Measurements from ENCODE around the gene BRINP1. TPM values are rescaled to one million over a fixed set of nuclear protein-coding genes. Genes with fewer than 3 reads are reported as not detected.

The BRINP1 gene
- total RNA-seq, 4 donors from 2014 or later, result not detected

DNA sequence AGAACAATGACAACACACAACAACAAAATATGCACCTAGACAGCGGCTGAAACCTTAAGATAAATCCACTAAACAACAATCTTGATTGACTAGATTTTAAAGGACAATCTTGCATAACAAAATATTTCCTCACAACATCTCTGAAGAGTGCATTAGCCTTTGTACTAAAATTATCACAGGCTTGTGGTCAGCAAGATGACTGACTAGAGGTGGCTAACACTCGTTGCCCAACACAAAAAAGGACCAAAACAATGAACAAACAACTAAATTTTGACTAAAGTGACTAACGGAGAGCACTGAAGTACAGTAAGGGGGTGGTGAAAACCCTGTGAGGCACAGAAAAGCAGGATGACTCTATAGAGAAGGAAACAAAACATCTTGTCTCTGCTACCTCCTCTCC is 183.9 kb downstream of the BRINP1 start:
- TF ChIP-seq EP300 (IDR thresholded peaks at IDR 0.05) (no peak), POLR2A (IDR thresholded peaks at IDR 0.05) (no peak)
- TF ChIP-seq, protein P1, sequence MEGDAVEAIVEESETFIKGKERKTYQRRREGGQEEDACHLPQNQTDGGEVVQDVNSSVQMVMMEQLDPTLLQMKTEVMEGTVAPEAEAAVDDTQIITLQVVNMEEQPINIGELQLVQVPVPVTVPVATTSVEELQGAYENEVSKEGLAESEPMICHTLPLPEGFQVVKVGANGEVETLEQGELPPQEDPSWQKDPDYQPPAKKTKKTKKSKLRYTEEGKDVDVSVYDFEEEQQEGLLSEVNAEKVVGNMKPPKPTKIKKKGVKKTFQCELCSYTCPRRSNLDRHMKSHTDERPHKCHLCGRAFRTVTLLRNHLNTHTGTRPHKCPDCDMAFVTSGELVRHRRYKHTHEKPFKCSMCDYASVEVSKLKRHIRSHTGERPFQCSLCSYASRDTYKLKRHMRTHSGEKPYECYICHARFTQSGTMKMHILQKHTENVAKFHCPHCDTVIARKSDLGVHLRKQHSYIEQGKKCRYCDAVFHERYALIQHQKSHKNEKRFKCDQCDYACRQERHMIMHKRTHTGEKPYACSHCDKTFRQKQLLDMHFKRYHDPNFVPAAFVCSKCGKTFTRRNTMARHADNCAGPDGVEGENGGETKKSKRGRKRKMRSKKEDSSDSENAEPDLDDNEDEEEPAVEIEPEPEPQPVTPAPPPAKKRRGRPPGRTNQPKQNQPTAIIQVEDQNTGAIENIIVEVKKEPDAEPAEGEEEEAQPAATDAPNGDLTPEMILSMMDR (IDR thresholded peaks at IDR 0.05), result no peak
- Histone ChIP-seq H3K36me3 (no peaks in the 10 kb centered on the region), H3K4me3 (no peak overlapping the region), H3K27ac (no peak overlapping the region), H3K27me3 (no peaks in the 10 kb centered on the region), H3K9me3 (peaks cover 0 to 27% (median 0%) of the 10 kb centered on the region in 4 donors), H3K4me1 (no peaks in the 10 kb centered on the region)
- DNase-seq (ENCODE audit: low spot score in 2 of 2), result no peak
- WGBS, 2 donors, result 54 to 57% methylated on average over 3 of the region's 3 CpGs

DNA sequence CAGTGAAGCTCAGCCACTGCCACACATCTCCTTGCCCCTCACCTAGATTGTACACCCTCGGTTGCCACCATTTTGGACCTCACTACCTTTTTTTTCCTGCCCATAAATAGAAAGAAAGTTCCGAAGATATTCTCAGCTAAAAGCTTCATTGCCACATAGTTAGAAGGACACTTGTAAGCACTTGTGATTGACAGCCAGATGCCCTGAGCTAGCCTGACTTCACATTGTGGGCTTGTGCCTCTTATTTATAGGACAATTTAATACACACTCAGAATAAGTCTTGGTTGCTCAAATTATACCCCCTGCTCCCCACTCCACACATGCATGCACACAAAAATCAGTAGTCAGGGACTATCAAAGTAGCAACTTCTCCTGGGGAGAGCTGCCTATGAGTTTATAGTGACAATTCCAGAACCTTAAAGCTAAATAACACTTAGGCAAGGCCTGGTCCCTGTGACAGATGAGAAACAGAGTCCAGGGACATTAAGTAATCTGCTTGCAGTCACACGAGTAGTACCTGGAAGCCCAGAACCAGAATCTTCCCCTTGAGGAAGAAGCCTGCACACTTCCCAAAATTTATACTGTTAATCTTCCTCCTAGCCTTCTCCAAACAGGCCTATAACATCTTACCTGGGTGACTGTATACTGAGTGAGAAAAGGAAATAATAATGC is 184.8 kb downstream of the BRINP1 start:
- Histone ChIP-seq H3K36me3 (no peaks in the 10 kb centered on the region), H3K4me1 (no peaks in the 10 kb centered on the region), H3K27me3 (no peaks in the 10 kb centered on the region), H3K4me3 (no peak overlapping the region), H3K9me3 (peaks cover 0 to 27% (median 0%) of the 10 kb centered on the region in 4 donors), H3K27ac (no peak overlapping the region)
- 77 to 79% methylated on average over 3 of the region's 3 CpGs for WGBS, 2 donors
- no peak for DNase-seq (ENCODE audit: low spot score in 2 of 2)
- TF ChIP-seq, protein P1 (IDR thresholded peaks at IDR 0.05), result no peak
- TF ChIP-seq EP300 (IDR thresholded peaks at IDR 0.05) (no peak), POLR2A (IDR thresholded peaks at IDR 0.05) (no peak)

DNA sequence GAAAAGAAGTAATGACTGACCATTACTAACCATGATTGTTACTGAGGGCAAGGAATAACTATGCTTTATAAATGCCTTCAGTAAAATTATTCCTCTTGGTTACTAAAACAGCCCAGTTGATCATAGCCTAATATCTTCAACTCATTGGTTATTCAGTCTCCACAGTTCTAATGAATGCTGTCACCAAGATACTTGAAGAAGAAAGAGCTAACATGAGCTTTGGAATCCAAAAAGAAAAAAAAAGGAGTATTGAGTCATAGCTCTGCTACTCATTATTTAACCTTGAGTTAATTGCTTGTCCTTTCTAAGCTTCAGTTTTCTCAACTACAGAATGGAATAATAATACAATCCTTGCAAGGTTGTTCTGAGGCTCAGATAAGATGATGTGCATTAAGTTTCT is 187.7 kb downstream of the BRINP1 start:
- H3K9me3 ChIP-seq, result peaks cover 0 to 9% (median 0%) of the 10 kb centered on the region in 4 donors
- H3K27me3 ChIP-seq, result no peaks in the 10 kb centered on the region
- no peaks in the 10 kb centered on the region for H3K4me1 ChIP-seq
- TF ChIP-seq POLR2A (IDR thresholded peaks at IDR 0.05) (no peak), EP300 (IDR thresholded peaks at IDR 0.05) (no peak)
- TF ChIP-seq, protein P1 (IDR thresholded peaks at IDR 0.05), result no peak
- H3K4me3 ChIP-seq, result no peak overlapping the region
- H3K36me3 ChIP-seq, result no peaks in the 10 kb centered on the region
- no peak overlapping the region for H3K27ac ChIP-seq
- no peak for DNase-seq (ENCODE audit: low spot score in 2 of 2)

DNA sequence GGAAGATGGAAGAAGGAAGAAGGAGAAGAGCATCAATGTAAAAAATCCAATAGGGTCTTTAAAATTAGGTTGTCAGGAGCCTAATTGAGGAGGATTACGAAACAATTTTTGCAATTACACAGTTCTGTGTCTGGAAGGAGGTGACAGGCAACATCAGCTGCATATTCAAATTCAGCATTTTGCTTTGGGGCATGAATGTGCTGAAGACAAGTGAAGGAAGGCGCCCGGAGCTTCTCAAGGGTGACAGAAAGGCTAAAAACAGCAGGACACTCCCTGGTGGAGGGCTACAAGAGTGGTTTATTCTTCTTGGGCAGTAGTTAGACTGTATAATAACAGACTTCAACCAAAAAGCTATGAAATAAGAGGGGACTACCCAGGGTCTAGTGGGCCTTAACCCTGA is 188.3 kb downstream of the BRINP1 start:
- 83 to 87% methylated on average over 3 of the region's 3 CpGs for WGBS, 2 donors
- Histone ChIP-seq H3K36me3 (no peaks in the 10 kb centered on the region), H3K4me1 (no peaks in the 10 kb centered on the region), H3K27me3 (no peaks in the 10 kb centered on the region), H3K9me3 (peaks cover 0 to 5% (median 0%) of the 10 kb centered on the region in 4 donors), H3K27ac (no peak overlapping the region), H3K4me3 (no peak overlapping the region)
- TF ChIP-seq, protein P1 (IDR thresholded peaks at IDR 0.05), result no peak
- TF ChIP-seq POLR2A (IDR thresholded peaks at IDR 0.05) (no peak), EP300 (IDR thresholded peaks at IDR 0.05) (no peak)
- no peak for DNase-seq (ENCODE audit: low spot score in 2 of 2)

DNA sequence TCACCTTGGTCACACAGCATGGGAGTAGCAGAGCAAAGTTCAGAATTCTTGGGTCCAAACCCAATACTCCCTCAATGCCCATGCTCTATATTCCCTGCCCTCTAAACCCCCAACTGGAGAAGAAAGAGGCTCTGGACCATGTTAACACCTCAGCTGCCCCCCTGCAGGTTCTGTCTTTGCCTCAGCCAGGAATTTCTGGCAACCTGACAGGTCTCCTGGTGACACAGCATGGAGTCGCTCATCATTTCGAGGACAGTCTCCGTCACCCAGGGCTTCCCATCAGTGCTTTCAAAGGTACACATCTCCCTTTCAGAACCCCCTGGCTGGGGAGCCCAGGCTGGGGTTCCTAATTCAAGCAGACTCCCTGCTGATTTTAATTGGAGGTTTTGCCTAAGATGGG is 189.5 kb downstream of the BRINP1 start:
- WGBS, 2 donors, result 85 to 86% methylated on average over 3 of the region's 3 CpGs
- Histone ChIP-seq H3K4me1 (no peaks in the 10 kb centered on the region), H3K27ac (no peak overlapping the region), H3K4me3 (no peak overlapping the region), H3K36me3 (no peaks in the 10 kb centered on the region), H3K9me3 (no peaks in the 10 kb centered on the region), H3K27me3 (no peaks in the 10 kb centered on the region)
- no peak for DNase-seq (ENCODE audit: low spot score in 2 of 2)
- TF ChIP-seq POLR2A (IDR thresholded peaks at IDR 0.05) (no peak), EP300 (IDR thresholded peaks at IDR 0.05) (no peak)
- TF ChIP-seq, protein P1 (IDR thresholded peaks at IDR 0.05), result no peak

Measured in tibial nerve (tissue), 4 donors.